Measurements from ENCODE around the gene THSD7B.
A peak's percentile ranks its signal among the peaks of the same experiment; 100 is the strongest.

Gene THSD7B

DNA sequence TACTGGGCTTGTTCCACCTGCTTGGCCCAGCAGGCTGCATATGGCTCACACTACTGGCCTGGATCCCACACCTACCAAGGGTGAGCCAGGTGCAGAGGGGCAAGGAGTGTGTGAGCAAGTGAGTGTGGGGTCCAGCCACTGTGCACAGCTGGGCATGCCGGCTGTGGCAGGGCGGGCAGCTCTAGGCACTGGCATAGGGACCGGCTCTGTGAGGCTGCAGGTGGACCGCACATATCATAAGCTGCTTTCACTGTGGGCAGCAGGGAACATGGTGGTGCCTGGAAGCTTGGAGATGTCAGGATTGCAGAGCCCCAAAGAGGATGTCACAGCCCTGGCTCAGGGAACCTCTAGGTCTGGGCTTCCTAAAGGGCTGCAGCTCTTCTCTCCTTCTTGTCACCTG, 154.3 kb downstream of the THSD7B start:
- H3K18ac ChIP-seq (ENCODE audit: low read length), result peak overlapping the region; percentile 72
- no peak overlapping the region for H2AFZ ChIP-seq (ENCODE audit: low read length)
- peak overlapping the region; percentile 65 for H2AK5ac ChIP-seq (ENCODE audit: low read depth, low read length)
- no peak overlapping the region for H3K27ac ChIP-seq (replicated peaks; ENCODE audit: low read length)
- H2BK15ac ChIP-seq (ENCODE audit: low read length), result no peak overlapping the region
- H3K4me3 ChIP-seq (ENCODE audit: low read length in 2 of 2), result no peak overlapping the region
- H3K14ac ChIP-seq (ENCODE audit: low read length), result no peak overlapping the region
- no peak overlapping the region for H2BK5ac ChIP-seq (ENCODE audit: low read length)
- H3K79me1 ChIP-seq (ENCODE audit: low read depth, low read length), result no peaks in the 10 kb centered on the region
- H3K9me3 ChIP-seq (replicated peaks in 1 of 2; ENCODE audit: control insufficient read depth in 2 of 2, insufficient read depth in 1 of 2, low read depth in 1 of 2, low read length in 2 of 2), result peaks cover 0 to 2% of the 10 kb centered on the region in 2 donors
- H3K36me3 ChIP-seq (replicated peaks in 1 of 2; ENCODE audit: control insufficient read depth in 2 of 2, insufficient read depth in 2 of 2, low read length in 2 of 2), result no peaks in the 10 kb centered on the region
- H3K4me1 ChIP-seq (ENCODE audit: control insufficient read depth in 2 of 2, insufficient read depth in 1 of 2, low read depth in 1 of 2, low read length in 2 of 2), result peaks cover 0 to 4% of the 10 kb centered on the region in 2 donors
- no peaks in the 10 kb centered on the region for H3K27me3 ChIP-seq (ENCODE audit: control insufficient read depth in 3 of 3, insufficient read depth in 3 of 3, low read depth in 1 of 3, low read length in 3 of 3)
- no peak for DNase-seq (ENCODE audit: low spot score)
- no peak overlapping the region for H2BK120ac ChIP-seq (ENCODE audit: low read depth, low read length)
- peak overlapping the region; percentile 34 for H3K23ac ChIP-seq (ENCODE audit: low read depth, low read length, poor library complexity)
- no peak overlapping the region for H2BK12ac ChIP-seq (ENCODE audit: low read length)
- no peak overlapping the region for H3K4me2 ChIP-seq (ENCODE audit: insufficient read depth, low read length, poor library complexity, severe bottlenecking)
- no peak overlapping the region for H3K4ac ChIP-seq (ENCODE audit: low read length)
- WGBS, 2 donors (ENCODE audit: extremely low coverage in 2 of 2, insufficient read length in 2 of 2, insufficient replicate concordance in 1 of 2), result no CpG with 5 or more reads among the region's 4 CpGs
- H4K8ac ChIP-seq (ENCODE audit: low read depth, low read length), result no peak overlapping the region
- H4K91ac ChIP-seq (ENCODE audit: low read depth, low read length, poor library complexity), result no peak overlapping the region
- no peak overlapping the region for H3K9ac ChIP-seq (ENCODE audit: low read depth, low read length, poor library complexity)

DNA sequence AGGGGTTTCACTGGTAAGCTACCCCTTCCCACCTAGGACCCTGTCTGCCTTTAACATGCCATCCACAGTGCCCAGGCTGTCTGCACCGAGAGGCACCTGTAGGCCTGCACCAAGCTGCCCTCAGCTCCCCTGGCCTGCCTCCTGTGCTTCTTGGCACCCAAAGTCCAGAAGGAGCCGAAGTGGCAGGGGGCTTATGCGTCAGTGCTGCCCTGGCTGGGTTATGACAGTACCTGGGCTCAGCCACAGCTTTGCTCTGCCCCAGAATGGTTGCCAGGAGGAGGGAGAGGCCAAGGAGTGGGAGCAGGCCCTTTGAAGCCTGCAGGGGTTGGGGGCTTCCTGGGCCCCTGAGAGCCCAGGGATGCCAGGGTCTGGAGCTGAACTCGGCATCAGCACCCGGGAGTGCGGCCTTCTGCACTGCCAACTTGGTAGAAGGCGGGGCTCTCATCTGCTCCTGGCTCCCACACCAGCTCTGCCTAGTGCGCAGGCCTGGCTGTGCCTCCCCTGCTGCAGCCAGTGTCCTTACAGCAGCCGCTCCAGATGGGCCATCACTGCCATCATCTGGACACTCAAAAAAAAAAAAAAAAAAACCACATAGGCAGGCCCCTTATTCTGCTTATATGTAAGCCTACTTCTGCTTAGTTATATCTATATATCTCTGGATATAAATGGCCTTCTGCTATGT, 155.4 kb downstream of the THSD7B start:
- H3K36me3 ChIP-seq (replicated peaks in 1 of 2; ENCODE audit: control insufficient read depth in 2 of 2, insufficient read depth in 2 of 2, low read length in 2 of 2), result no peaks in the 10 kb centered on the region
- peak overlapping the region; percentile 78 for H3K9ac ChIP-seq (ENCODE audit: low read depth, low read length, poor library complexity)
- DNase-seq (ENCODE audit: low spot score), result no peak
- H2AK5ac ChIP-seq (ENCODE audit: low read depth, low read length), result peak overlapping the region; percentile 68
- peak overlapping the region in 1 of 2 donors; percentile 27 for H3K4me3 ChIP-seq (ENCODE audit: low read length in 2 of 2)
- peak overlapping the region; percentile 53 for H2BK5ac ChIP-seq (ENCODE audit: low read length)
- H3K18ac ChIP-seq (ENCODE audit: low read length), result peak overlapping the region; percentile 85
- H3K4me1 ChIP-seq (ENCODE audit: control insufficient read depth in 2 of 2, insufficient read depth in 1 of 2, low read depth in 1 of 2, low read length in 2 of 2), result peaks cover 0 to 4% of the 10 kb centered on the region in 2 donors
- H3K4ac ChIP-seq (ENCODE audit: low read length), result no peak overlapping the region
- peak overlapping the region; percentile 39 for H3K14ac ChIP-seq (ENCODE audit: low read length)
- H2BK120ac ChIP-seq (ENCODE audit: low read depth, low read length), result no peak overlapping the region
- no peak overlapping the region for H4K91ac ChIP-seq (ENCODE audit: low read depth, low read length, poor library complexity)
- H3K27me3 ChIP-seq (ENCODE audit: control insufficient read depth in 3 of 3, insufficient read depth in 3 of 3, low read depth in 1 of 3, low read length in 3 of 3), result no peaks in the 10 kb centered on the region
- no peak overlapping the region for H2BK15ac ChIP-seq (ENCODE audit: low read length)
- H3K4me2 ChIP-seq (ENCODE audit: insufficient read depth, low read length, poor library complexity, severe bottlenecking), result no peak overlapping the region
- H4K8ac ChIP-seq (ENCODE audit: low read depth, low read length), result peak overlapping the region; percentile 65
- no peak overlapping the region for H2AFZ ChIP-seq (ENCODE audit: low read length)
- no peak overlapping the region for H3K23ac ChIP-seq (ENCODE audit: low read depth, low read length, poor library complexity)
- H3K27ac ChIP-seq (replicated peaks; ENCODE audit: low read length), result no peak overlapping the region
- WGBS, 2 donors (ENCODE audit: extremely low coverage in 2 of 2, insufficient read length in 2 of 2, insufficient replicate concordance in 1 of 2), result no CpG with 5 or more reads among the region's 9 CpGs
- H3K79me1 ChIP-seq (ENCODE audit: low read depth, low read length), result no peaks in the 10 kb centered on the region
- peak overlapping the region; percentile 46 for H2BK12ac ChIP-seq (ENCODE audit: low read length)
- H3K9me3 ChIP-seq (replicated peaks in 1 of 2; ENCODE audit: control insufficient read depth in 2 of 2, insufficient read depth in 1 of 2, low read depth in 1 of 2, low read length in 2 of 2), result peaks cover 0 to 2% of the 10 kb centered on the region in 2 donors

DNA sequence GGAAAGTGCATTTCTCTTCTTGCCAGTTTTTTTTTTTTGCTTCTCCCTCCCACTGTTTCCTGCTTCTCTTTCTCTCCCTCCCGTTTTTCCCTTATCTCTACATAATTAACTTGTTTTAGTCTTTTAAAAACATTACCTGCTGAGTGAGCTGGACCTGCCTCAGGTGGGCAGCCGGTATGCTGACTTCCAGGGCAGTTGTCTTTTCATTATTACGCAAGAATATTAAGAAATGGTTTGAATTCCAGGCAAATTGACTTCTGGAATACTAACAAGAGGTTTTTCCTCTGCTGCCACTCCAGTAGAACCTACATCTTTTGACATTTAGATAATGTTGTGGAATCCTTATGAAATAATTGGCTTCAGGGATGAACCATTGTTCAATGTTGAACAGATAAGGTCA, 161.8 kb downstream of the THSD7B start:
- H3K36me3 ChIP-seq (replicated peaks in 1 of 2; ENCODE audit: control insufficient read depth in 2 of 2, insufficient read depth in 2 of 2, low read length in 2 of 2), result no peaks in the 10 kb centered on the region
- no peak overlapping the region for H2AFZ ChIP-seq (ENCODE audit: low read length)
- no peak overlapping the region for H2BK15ac ChIP-seq (ENCODE audit: low read length)
- no peaks in the 10 kb centered on the region for H3K79me1 ChIP-seq (ENCODE audit: low read depth, low read length)
- H2BK120ac ChIP-seq (ENCODE audit: low read depth, low read length), result no peak overlapping the region
- no peak overlapping the region for H3K18ac ChIP-seq (ENCODE audit: low read length)
- no peak overlapping the region for H3K9ac ChIP-seq (ENCODE audit: low read depth, low read length, poor library complexity)
- no peaks in the 10 kb centered on the region for H3K27me3 ChIP-seq (ENCODE audit: control insufficient read depth in 3 of 3, insufficient read depth in 3 of 3, low read depth in 1 of 3, low read length in 3 of 3)
- H4K91ac ChIP-seq (ENCODE audit: low read depth, low read length, poor library complexity), result no peak overlapping the region
- no peak overlapping the region for H2BK5ac ChIP-seq (ENCODE audit: low read length)
- H3K23ac ChIP-seq (ENCODE audit: low read depth, low read length, poor library complexity), result no peak overlapping the region
- no peaks in the 10 kb centered on the region for H3K9me3 ChIP-seq (replicated peaks in 1 of 2; ENCODE audit: control insufficient read depth in 2 of 2, insufficient read depth in 1 of 2, low read depth in 1 of 2, low read length in 2 of 2)
- no peak overlapping the region for H3K4me3 ChIP-seq (ENCODE audit: low read length in 2 of 2)
- H3K14ac ChIP-seq (ENCODE audit: low read length), result no peak overlapping the region
- H4K8ac ChIP-seq (ENCODE audit: low read depth, low read length), result no peak overlapping the region
- H2BK12ac ChIP-seq (ENCODE audit: low read length), result no peak overlapping the region
- H2AK5ac ChIP-seq (ENCODE audit: low read depth, low read length), result no peak overlapping the region
- no peak for DNase-seq (ENCODE audit: low spot score)
- no CpG with 5 or more reads among the region's 3 CpGs for WGBS, 2 donors (ENCODE audit: extremely low coverage in 2 of 2, insufficient read length in 2 of 2, insufficient replicate concordance in 1 of 2)
- H3K4me1 ChIP-seq (ENCODE audit: control insufficient read depth in 2 of 2, insufficient read depth in 1 of 2, low read depth in 1 of 2, low read length in 2 of 2), result no peaks in the 10 kb centered on the region
- H3K4me2 ChIP-seq (ENCODE audit: insufficient read depth, low read length, poor library complexity, severe bottlenecking), result no peak overlapping the region
- no peak overlapping the region for H3K27ac ChIP-seq (replicated peaks; ENCODE audit: low read length)
- no peak overlapping the region for H3K4ac ChIP-seq (ENCODE audit: low read length)

DNA sequence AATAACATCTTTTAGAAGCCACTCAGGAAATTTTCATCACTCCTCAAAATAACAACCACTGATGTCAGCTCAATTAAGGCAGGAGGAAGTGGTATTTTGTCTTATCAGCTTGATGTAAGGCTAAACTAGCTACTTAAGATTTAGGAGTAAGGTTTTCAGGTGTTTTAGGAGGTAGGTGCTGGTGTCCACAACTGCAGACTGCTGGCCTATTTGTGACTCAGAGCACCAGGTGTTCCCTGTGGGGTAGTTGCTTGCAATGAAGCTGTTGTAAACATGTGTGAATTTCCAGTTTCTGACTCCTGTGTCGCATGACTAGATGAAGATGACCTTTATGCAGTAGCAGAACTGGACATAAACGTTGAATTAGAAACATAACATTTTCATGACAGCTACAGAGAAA, 164.2 kb downstream of the THSD7B start:
- H3K36me3 ChIP-seq (replicated peaks in 1 of 2; ENCODE audit: control insufficient read depth in 2 of 2, insufficient read depth in 2 of 2, low read length in 2 of 2), result no peaks in the 10 kb centered on the region
- H3K9me3 ChIP-seq (replicated peaks in 1 of 2; ENCODE audit: control insufficient read depth in 2 of 2, insufficient read depth in 1 of 2, low read depth in 1 of 2, low read length in 2 of 2), result no peaks in the 10 kb centered on the region
- no peak overlapping the region for H3K23ac ChIP-seq (ENCODE audit: low read depth, low read length, poor library complexity)
- H2BK120ac ChIP-seq (ENCODE audit: low read depth, low read length), result no peak overlapping the region
- H3K9ac ChIP-seq (ENCODE audit: low read depth, low read length, poor library complexity), result no peak overlapping the region
- H3K79me1 ChIP-seq (ENCODE audit: low read depth, low read length), result no peaks in the 10 kb centered on the region
- no peaks in the 10 kb centered on the region for H3K4me1 ChIP-seq (ENCODE audit: control insufficient read depth in 2 of 2, insufficient read depth in 1 of 2, low read depth in 1 of 2, low read length in 2 of 2)
- H2BK15ac ChIP-seq (ENCODE audit: low read length), result no peak overlapping the region
- no peak overlapping the region for H3K4ac ChIP-seq (ENCODE audit: low read length)
- no peak overlapping the region for H4K8ac ChIP-seq (ENCODE audit: low read depth, low read length)
- no peak overlapping the region for H3K4me2 ChIP-seq (ENCODE audit: insufficient read depth, low read length, poor library complexity, severe bottlenecking)
- H3K14ac ChIP-seq (ENCODE audit: low read length), result no peak overlapping the region
- H2AK5ac ChIP-seq (ENCODE audit: low read depth, low read length), result no peak overlapping the region
- no peak for DNase-seq (ENCODE audit: low spot score)
- H2BK12ac ChIP-seq (ENCODE audit: low read length), result no peak overlapping the region
- H2AFZ ChIP-seq (ENCODE audit: low read length), result no peak overlapping the region
- no peaks in the 10 kb centered on the region for H3K27me3 ChIP-seq (ENCODE audit: control insufficient read depth in 3 of 3, insufficient read depth in 3 of 3, low read depth in 1 of 3, low read length in 3 of 3)
- H3K18ac ChIP-seq (ENCODE audit: low read length), result no peak overlapping the region
- H3K4me3 ChIP-seq (ENCODE audit: low read length in 2 of 2), result no peak overlapping the region
- no peak overlapping the region for H4K91ac ChIP-seq (ENCODE audit: low read depth, low read length, poor library complexity)
- WGBS, 2 donors (ENCODE audit: extremely low coverage in 2 of 2, insufficient read length in 2 of 2, insufficient replicate concordance in 1 of 2), result no CpG with 5 or more reads among the region's 2 CpGs
- H3K27ac ChIP-seq (replicated peaks; ENCODE audit: low read length), result no peak overlapping the region
- no peak overlapping the region for H2BK5ac ChIP-seq (ENCODE audit: low read length)
